ENCODE results near the gene NAPSA.
"Not testable (repeated sequence)": the region's sequence is repeated elsewhere in the genome, so short reads cannot be mapped to it uniquely, and the experiment has no call there.

The NAPSA gene

DNA sequence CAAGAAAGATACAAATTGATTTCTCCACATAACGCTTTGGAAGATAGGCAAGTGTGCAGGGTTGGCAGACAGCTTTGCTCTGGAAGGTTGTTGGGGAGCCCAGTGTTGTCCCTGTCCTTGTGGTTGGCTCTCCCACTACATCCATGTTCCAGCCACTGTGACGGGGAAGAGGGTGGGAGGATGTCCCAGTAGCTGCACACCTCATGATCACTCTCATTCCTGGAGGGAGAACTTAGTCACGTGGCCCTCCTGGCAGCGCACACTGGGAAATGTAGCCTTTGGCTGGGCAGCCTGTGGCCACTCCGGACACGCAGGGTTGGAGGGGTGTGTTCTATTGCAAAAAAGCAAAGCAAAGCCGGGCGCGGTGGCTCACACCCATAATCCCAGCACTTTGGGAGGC, 28.6 kb upstream of the NAPSA start:
- Histone ChIP-seq H3K36me3 (ENCODE audit: insufficient read depth) (peaks cover 9% of the 10 kb centered on the region; the same call in 1 of the 2 replicates), H3K4me2 (no peak overlapping the region), H3K9ac (no peak overlapping the region), H2AFZ (ENCODE audit: low read depth) (no peak overlapping the region), H3K27ac (no peak overlapping the region), H3K4me1 (ENCODE audit: low read depth, poor library complexity, severe bottlenecking) (no peaks in the 10 kb centered on the region), H3K79me2 (ENCODE audit: insufficient read depth, low read depth) (peaks cover 31% of the 10 kb centered on the region), H3K4me3 (IDR thresholded peaks at IDR 0.05; ENCODE audit: insufficient read depth, low read depth, low read length) (no peak overlapping the region), H4K20me1 (ENCODE audit: insufficient read depth) (no peaks in the 10 kb centered on the region), H3K27me3 (ENCODE audit: insufficient read depth, low read depth) (no peaks in the 10 kb centered on the region)
- TF ChIP-seq, protein P1, sequence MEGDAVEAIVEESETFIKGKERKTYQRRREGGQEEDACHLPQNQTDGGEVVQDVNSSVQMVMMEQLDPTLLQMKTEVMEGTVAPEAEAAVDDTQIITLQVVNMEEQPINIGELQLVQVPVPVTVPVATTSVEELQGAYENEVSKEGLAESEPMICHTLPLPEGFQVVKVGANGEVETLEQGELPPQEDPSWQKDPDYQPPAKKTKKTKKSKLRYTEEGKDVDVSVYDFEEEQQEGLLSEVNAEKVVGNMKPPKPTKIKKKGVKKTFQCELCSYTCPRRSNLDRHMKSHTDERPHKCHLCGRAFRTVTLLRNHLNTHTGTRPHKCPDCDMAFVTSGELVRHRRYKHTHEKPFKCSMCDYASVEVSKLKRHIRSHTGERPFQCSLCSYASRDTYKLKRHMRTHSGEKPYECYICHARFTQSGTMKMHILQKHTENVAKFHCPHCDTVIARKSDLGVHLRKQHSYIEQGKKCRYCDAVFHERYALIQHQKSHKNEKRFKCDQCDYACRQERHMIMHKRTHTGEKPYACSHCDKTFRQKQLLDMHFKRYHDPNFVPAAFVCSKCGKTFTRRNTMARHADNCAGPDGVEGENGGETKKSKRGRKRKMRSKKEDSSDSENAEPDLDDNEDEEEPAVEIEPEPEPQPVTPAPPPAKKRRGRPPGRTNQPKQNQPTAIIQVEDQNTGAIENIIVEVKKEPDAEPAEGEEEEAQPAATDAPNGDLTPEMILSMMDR (conservative IDR thresholded peaks at IDR 0.05; ENCODE audit: low read depth, low read length), result no peak

DNA sequence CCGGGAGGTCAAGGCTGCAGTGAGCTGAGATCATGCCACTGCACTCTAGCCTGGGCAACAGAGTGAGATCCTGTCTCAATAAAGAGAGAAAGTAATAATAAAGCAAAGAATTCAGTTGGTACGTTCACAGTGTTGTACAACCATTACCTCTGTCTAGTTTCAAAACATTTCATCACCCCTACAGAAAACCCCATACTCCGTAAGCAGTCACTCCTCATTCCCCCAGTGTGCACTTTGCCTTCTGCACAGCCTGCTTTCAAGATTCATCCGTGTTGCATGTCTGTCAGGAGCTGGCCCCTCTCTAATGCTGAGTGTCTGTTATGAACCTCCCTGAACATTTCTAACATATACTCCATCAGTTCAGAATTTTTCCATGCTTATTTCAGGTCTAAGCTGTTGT, 28.1 kb upstream of the NAPSA start:
- Histone ChIP-seq H4K20me1 (ENCODE audit: insufficient read depth) (no peaks in the 10 kb centered on the region), H3K9ac (no peak overlapping the region), H3K4me2 (no peak overlapping the region), H3K4me1 (ENCODE audit: low read depth, poor library complexity, severe bottlenecking) (no peaks in the 10 kb centered on the region), H3K27me3 (ENCODE audit: insufficient read depth, low read depth) (no peaks in the 10 kb centered on the region), H3K4me3 (IDR thresholded peaks at IDR 0.05; ENCODE audit: insufficient read depth, low read depth, low read length) (no peak overlapping the region), H3K27ac (no peak overlapping the region), H3K36me3 (ENCODE audit: insufficient read depth) (peaks cover 9% of the 10 kb centered on the region; the same call in 1 of the 2 replicates), H2AFZ (ENCODE audit: low read depth) (no peak overlapping the region), H3K79me2 (ENCODE audit: insufficient read depth, low read depth) (peaks cover 35% of the 10 kb centered on the region)
- TF ChIP-seq, protein P1 (conservative IDR thresholded peaks at IDR 0.05; ENCODE audit: low read depth, low read length), result no peak

- no peak overlapping the region for H3K4me3 ChIP-seq (IDR thresholded peaks at IDR 0.05; ENCODE audit: insufficient read depth, low read depth, low read length)
- H3K36me3 ChIP-seq (ENCODE audit: insufficient read depth), result peaks cover 10% of the 10 kb centered on the region; the same call in 1 of the 2 replicates
- H4K20me1 ChIP-seq (ENCODE audit: insufficient read depth), result no peaks in the 10 kb centered on the region
- TF ChIP-seq, protein P1 (conservative IDR thresholded peaks at IDR 0.05; ENCODE audit: low read depth, low read length), result no peak
- H3K27ac ChIP-seq, result no peak overlapping the region
- no peak overlapping the region for H2AFZ ChIP-seq (ENCODE audit: low read depth)
- H3K9ac ChIP-seq, result no peak overlapping the region
- H3K79me2 ChIP-seq (ENCODE audit: insufficient read depth, low read depth), result peaks cover 43% of the 10 kb centered on the region
- no peak overlapping the region for H3K4me2 ChIP-seq
- no peaks in the 10 kb centered on the region for H3K27me3 ChIP-seq (ENCODE audit: insufficient read depth, low read depth)
- no peaks in the 10 kb centered on the region for H3K4me1 ChIP-seq (ENCODE audit: low read depth, poor library complexity, severe bottlenecking)
Observed at GRCh38 chr19:50392759-50393158, 27.3 kb upstream of the NAPSA start.

- H3K4me1 ChIP-seq (ENCODE audit: low read depth, poor library complexity, severe bottlenecking); H3K27me3 ChIP-seq (ENCODE audit: insufficient read depth, low read depth); H3K9ac ChIP-seq; H3K4me3 ChIP-seq (IDR thresholded peaks at IDR 0.05; ENCODE audit: insufficient read depth, low read depth, low read length); H3K27ac ChIP-seq; H3K4me2 ChIP-seq; H4K20me1 ChIP-seq (ENCODE audit: insufficient read depth); H2AFZ ChIP-seq (ENCODE audit: low read depth): not testable (repeated sequence)
- H3K79me2 ChIP-seq (ENCODE audit: insufficient read depth, low read depth), result peaks cover 59% of the 10 kb centered on the region
- H3K36me3 ChIP-seq (ENCODE audit: insufficient read depth), result peaks cover 19% of the 10 kb centered on the region; the same call in 1 of the 2 replicates
Observed at GRCh38 chr19:50390952-50391351, 25.5 kb upstream of the NAPSA start.

GRCh38 chr19:50390295-50390694, 24.9 kb upstream of the NAPSA start:
- not testable (repeated sequence) for H2AFZ ChIP-seq (ENCODE audit: low read depth); H3K4me3 ChIP-seq (IDR thresholded peaks at IDR 0.05; ENCODE audit: insufficient read depth, low read depth, low read length); H3K9ac ChIP-seq; H3K27me3 ChIP-seq (ENCODE audit: insufficient read depth, low read depth); H3K4me1 ChIP-seq (ENCODE audit: low read depth, poor library complexity, severe bottlenecking); H4K20me1 ChIP-seq (ENCODE audit: insufficient read depth); H3K27ac ChIP-seq; H3K4me2 ChIP-seq
- Histone ChIP-seq H3K79me2 (ENCODE audit: insufficient read depth, low read depth) (peaks cover 66% of the 10 kb centered on the region), H3K36me3 (ENCODE audit: insufficient read depth) (peaks cover 19% of the 10 kb centered on the region; the same call in 1 of the 2 replicates)
